Stimulated activated CD4-positive, alpha-beta T cell treated with anti-CD3 and anti-CD28 coated beads, Interleukin-1b, Interleukin-23, amount 100 ng/mL, for 48 hours (primary cell): ENCODE data around the gene SLC22A3.
"Not testable (repeated sequence)": the region's sequence is repeated elsewhere in the genome, so short reads cannot be mapped to it uniquely, and the experiment has no call there.

ENCODE experiments used
- DNase-seq: peaks from one replicate; pipeline ENCODE4 v3.0.0-alpha.2; 2020

The SLC22A3 gene

GRCh38 chr6:160449787-160450186 lies 101.6 kb downstream of the SLC22A3 start:
- not testable (repeated sequence) for DNase-seq

DNA sequence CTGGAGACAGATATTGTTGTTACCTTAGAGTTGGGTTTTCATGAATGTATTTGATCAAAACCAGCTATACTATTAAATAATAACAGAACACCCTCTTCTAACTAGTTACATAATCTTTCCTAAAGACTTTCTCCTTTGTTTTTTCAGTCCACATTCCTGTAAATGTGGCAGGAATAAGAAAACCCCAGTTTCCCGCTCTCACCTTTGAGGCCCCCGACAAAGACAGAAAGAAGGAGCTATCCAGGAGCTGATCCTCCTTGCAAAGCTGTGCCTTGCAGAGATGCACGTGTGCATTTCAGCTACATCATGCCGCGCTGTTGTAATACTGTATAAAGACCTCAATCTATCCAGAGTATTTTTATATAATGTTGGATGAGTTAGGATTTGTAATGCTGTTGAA lies 102.7 kb downstream of the SLC22A3 start:
- no peak for DNase-seq

DNA sequence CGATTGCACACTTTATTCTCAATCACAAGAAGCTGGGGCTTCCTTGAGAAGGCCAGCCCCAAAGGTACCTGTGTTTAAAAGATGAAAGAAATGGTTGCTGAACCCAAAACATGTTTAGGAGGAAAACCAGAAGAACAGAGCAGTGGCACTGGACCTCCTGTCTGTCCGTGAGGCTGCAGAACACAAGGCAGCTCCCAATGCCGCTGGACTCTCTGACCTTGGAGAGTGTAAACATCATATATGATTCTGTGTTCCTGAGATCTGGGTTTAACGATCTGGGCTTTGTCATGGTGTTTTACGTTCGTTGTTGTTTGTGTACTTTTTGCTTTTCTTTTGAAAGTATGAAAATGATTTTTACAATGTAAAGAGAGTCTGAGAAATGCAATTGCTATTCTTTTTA lies 106.1 kb downstream of the SLC22A3 start:
- no peak for DNase-seq

GRCh38 chr6:160455081-160455480 lies 106.9 kb downstream of the SLC22A3 start:
- DNase-seq, result no peak

DNA sequence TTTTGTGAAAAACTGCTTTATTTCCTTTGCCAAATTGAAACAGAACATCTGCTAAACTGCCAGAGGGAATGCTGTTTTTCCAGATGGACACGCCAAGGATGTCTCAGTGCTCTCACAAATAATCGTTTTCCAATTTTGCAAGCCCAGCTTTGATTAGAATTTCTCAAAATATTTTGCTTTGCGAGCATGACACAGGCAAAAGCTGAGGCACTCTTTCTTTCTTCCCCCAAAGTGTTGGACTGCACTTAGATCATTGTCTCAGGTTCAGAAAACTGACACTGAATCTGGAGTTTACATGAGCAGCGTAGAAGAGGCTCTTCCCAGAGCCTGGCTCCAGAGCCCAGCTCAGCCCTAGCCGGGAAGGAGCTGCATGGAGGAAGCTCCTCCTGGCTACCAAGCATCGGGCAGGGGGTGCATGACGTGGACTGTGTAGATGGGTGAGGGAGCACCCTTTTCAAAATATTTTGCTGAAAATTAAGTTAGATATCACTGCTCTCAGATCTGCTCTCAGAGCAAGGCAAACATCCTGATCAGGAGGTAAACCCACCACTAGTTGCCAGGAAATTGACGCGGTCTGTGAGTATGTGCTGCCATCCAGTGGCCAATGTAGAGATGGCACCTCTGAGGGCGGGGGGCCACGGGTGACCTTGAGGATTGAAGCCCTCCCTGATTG lies 107.5 kb downstream of the SLC22A3 start:
- peak; percentile 65 for DNase-seq

DNA sequence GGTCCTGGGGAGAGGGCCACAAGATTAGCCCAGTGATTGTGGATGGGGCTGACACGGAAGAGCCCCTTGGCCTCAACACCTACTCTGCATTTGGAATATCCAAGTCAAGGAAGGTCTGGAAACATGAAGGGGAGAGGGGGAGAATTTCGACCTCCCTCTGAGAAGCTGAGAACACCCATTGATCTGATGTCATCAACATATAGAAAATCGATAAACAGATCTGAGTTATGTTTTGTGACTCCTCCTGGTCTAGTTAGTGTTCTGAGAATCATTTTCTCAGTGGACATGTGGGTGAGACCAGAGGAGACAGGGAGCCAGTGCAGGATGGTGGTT lies 108.0 kb downstream of the SLC22A3 start:
- DNase-seq, result no peak

GRCh38 chr6:160457823-160458222 lies 109.6 kb downstream of the SLC22A3 start:
- DNase-seq, result no peak

DNA sequence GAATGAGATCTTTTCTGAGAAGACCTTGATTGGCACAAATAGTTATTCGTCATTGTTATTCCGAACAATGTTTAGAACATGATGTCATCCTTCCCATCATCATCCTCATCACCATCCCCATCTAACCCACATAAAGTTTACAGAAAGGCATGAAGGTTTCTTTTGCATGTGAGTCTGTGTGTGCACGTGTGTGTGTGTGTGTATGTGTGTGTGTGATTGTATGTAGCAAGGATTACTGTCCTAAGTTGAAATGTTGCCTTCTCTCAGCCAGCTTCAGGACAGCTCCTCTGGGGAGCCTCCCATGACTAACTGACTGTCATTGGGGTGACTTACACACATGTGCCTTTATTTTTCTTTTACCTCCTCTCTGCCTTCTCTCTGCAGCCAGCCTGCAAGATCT lies 113.5 kb downstream of the SLC22A3 start:
- peak; percentile 22 for DNase-seq

- no peak for DNase-seq
Observed at GRCh38 chr6:160462116-160462515, 113.9 kb downstream of the SLC22A3 start.

- peak; percentile 32 for DNase-seq
Observed at GRCh38 chr6:160462551-160463109, 114.5 kb downstream of the SLC22A3 start.

DNA sequence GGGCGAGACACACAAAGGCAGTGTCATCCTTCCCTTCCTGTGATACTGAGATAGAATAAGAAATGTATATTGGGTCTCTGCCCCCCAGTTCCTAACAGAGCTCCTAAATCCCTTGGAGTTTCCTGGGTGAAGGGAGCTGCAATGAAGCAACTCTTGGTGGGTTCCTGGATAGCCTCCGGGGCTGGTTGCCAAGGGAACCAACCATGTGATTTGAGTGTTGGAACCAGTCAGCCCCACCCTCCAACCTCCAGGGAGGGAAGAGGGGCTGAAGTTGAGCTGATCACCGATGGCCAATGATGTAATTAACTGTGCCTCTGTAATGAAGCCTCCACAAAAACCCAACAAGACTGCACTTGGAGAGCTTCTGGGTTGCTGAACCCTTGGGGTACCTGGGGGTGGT lies 116.6 kb downstream of the SLC22A3 start:
- DNase-seq, result no peak

DNA sequence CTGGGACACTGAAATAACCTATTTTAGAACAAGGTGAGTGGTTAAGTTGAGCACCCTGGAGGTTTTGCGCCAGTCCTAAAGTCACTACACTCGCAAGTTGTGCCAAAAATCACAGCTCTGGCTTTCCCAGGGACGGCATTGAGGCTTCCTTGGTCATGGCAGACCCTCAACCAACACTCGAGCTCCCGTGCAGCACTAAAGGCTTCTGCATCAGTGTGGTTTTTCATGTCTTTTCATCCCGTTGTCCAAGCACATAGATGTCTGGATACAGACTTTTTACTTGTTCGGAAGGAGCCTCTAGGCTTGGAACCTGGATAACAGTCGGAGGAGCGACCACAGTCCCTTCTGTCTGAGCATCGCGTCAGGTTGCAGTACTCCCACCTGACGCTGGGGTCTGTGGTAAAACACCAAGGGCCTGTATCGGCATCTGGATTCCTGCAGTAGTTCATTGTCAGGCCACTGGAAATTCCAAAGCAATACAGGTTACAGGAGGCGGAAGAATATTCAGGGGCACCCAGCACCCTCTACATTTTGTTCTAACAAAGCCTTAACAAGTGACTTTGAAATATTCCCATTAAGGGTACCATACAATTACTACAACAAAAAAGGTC lies 119.2 kb downstream of the SLC22A3 start:
- DNase-seq, result not testable (repeated sequence)

DNA sequence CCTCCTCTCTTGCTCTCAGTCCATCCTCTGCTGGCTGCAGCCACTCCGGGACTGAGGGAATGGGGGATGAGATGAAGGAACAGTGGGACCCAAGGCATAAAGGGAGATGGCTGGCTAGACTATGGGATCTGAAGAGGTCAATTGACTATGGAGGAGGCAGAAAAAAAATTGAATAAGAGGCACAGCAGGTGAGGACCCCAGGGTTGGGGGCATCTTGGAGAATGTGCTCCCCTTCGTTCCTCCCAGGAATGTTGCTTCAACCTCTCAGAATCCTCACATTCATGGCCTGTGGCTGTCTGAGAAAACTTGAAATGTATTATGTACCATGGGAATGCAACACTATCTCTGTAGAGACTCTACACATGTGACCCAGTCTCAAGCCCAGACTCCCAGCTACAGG lies 121.0 kb downstream of the SLC22A3 start:
- DNase-seq, result no peak

DNA sequence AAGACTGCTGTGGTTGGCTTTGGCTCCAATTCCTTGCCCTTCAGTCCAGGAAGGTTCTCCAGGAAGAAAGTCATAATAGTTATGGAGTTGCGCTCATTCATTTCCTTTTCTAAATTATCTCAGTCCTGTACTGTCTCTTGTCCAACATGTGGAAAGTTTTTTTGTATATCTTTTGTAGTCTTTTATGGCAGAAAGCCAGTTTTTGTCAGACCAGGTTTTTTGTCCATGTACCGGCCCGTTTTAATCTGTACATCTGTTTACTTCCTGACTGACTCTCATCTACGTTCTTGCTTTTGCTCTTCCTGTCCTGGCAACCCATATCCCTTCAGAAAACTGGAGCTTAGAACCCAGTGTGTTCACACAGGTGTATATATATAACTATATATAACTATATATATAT lies 127.9 kb downstream of the SLC22A3 start:
- DNase-seq, result not testable (repeated sequence)

DNA sequence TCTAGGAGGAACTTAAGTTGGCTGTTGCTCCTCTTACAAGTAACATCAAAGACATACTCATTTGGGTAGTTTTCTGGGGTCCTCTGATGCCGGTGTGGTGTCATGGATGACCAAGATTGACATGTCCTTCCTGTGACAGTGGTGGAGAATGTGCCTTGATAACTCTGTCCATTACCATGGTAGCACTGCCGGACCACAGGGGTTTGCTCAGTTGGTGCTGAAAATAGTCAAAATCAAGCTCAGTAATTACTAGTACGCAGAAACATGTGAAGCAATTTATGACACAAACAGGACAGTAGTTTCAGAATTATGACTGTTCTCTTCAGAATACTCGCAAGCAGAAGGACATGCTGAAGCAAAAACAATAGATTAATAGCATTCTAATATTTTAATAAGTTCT lies 128.9 kb downstream of the SLC22A3 start:
- not testable (repeated sequence) for DNase-seq

DNA sequence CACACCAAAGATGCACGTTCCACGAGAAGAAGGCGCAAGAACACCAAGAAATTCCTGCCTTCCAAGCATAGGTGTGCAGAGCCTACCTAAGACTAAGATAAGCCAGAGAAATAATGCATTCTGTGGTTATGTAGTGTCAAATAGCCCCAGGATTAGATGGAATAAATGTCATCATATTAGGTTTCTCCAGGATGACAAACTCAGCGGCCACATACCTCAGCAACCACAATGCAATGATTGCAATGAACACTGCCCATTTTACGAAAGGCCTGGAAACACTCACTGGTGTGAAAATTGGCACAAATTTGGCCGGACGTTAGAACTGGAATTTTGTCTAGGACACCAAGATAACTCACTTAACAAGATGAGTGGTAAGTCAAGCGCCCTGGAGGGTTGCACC lies 129.7 kb downstream of the SLC22A3 start:
- no peak for DNase-seq

- no peak for DNase-seq
Observed at GRCh38 chr6:160487116-160487515, 138.9 kb downstream of the SLC22A3 start.

- DNase-seq, result no peak
Observed at GRCh38 chr6:160489091-160489490, 140.9 kb downstream of the SLC22A3 start.

- DNase-seq, result no peak
Observed at GRCh38 chr6:160494576-160494975, 146.4 kb downstream of the SLC22A3 start.

DNA sequence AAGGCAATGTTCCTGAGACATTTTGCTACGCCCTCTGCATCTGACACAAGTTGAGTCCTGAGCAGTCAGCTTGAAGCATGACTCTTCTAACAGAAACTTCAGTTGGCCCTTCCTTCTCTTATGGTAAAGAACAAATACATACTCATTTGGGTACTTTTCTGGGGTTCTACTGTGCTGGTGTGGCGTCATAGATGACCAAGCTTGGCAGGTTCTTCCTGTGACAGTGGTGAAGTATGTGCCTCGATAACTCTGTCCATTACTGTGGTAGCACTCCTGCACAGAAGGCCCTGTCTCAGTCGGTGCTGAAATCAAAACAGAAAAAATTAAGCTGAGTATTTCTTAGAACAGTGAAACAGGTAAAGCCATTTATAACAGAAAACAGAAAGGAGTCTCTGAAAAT lies 152.5 kb downstream of the SLC22A3 start:
- no peak for DNase-seq
